GM12878 (cell line): ENCODE results near the gene MAPRE3. TPM values are rescaled to one million over a fixed set of nuclear protein-coding genes. Genes with fewer than 3 reads are reported as not detected.

Experiments
- ATAC-seq: fragments of 200-7000 bp; cut with Tn5 transposase; 3 replicates; pipeline ENCODE4 v1.9.1; 2020; ENCODE audit warnings: mild to moderate bottlenecking, moderate library complexity
- BruUV-seq: library from RNA; stranded (reverse); fragments of 400-500 nt; replicated peaks from 2 replicates; lab custom pipeline; 2021; lab: Mats Ljungman, UMichigan
- CTCF ChIA-PET: fragments of 300-600 bp; sonication (Branson Sonifier 250); formaldehyde crosslinking; extraction: SDS; loops from one replicate; lab custom pipeline; 2021; ENCODE audit warnings: inconsistent platforms; lab: Yijun Ruan, JAX
- POLR2A ChIA-PET: fragments of 350-600 bp; formaldehyde crosslinking; extraction: SDS; loops from one replicate; lab custom pipeline; 2021; ENCODE audit warnings: inconsistent platforms; lab: Charles Lee
- RAD21 ChIA-PET: fragments of 300-600 bp; sonication (Branson Sonifier 250); formaldehyde crosslinking; loops from one replicate; lab custom pipeline; 2023; ENCODE audit warnings: antibody characterized with exemption; ENCODE audit not compliant: unreplicated experiment; lab: Charles Lee
- SMC1A ChIA-PET: fragments of 300-600 bp; sonication (Branson Sonifier 250); formaldehyde crosslinking; loops from one replicate; lab custom pipeline; 2023; ENCODE audit not compliant: unreplicated experiment, uncharacterized antibody; lab: Charles Lee
- DNase-seq: peaks from one replicate; pipeline ENCODE4 v3.0.0-alpha.2; 2011; ENCODE audit warnings: low read depth, low spot score
- FAIRE-seq: peaks from 3 replicates; lab custom pipeline; 2011; peaks lifted over from hg19 to GRCh38; lab: Jason Lieb, UNC
- H2AFZ ChIP-seq: 2 replicates; pipeline ENCODE4 v1.6.0; 2011; ENCODE audit warnings: low read depth, low read length, control low read depth; ENCODE audit not compliant: control insufficient read depth
- H3K27ac ChIP-seq: 2 replicates; pipeline ENCODE4 v1.5.1; 2011; ENCODE audit warnings: control low read depth; ENCODE audit not compliant: control insufficient read depth, insufficient read depth
- H3K27me3 ChIP-seq, 2 experiments: replicated peaks in 1 of 2; 2 replicates each; pipeline versions ENCODE4 v1.6.0 to v1.6.1; 2011; ENCODE audit warnings: low read length in 1 of 2; ENCODE audit not compliant: control insufficient read depth in 2 of 2, insufficient read depth in 2 of 2
- H3K36me3 ChIP-seq, 2 experiments: 2 replicates each; pipeline ENCODE4 v1.5.1; 2011; ENCODE audit warnings: low read length in 1 of 2; ENCODE audit not compliant: control insufficient read depth in 2 of 2, insufficient read depth in 2 of 2
- H3K4me1 ChIP-seq: 2 replicates; pipeline ENCODE4 v1.6.1; 2011; ENCODE audit warnings: mild to moderate bottlenecking, low read length, moderate library complexity, mixed read lengths; ENCODE audit not compliant: control insufficient read depth, insufficient read depth
- H3K4me2 ChIP-seq: 2 replicates; pipeline ENCODE4 v1.6.0; 2011; ENCODE audit warnings: control low read depth; ENCODE audit not compliant: control insufficient read depth, insufficient read depth
- H3K4me3 ChIP-seq: fragments of 200-600 bp; sonication (generic); 2 replicates; pipeline ENCODE4 v1.5.1; 2016
- H3K79me2 ChIP-seq: 2 replicates; pipeline ENCODE4 v1.6.0; 2011; ENCODE audit warnings: low read length; ENCODE audit not compliant: control insufficient read depth, insufficient read depth
- H3K9ac ChIP-seq: 2 replicates; pipeline ENCODE4 v1.8.0; 2011; ENCODE audit warnings: low read length, control low read depth, mixed read lengths; ENCODE audit not compliant: control insufficient read depth, insufficient read depth
- H3K9me3 ChIP-seq: replicated peaks from 3 replicates; pipeline ENCODE4 v1.5.1; 2011; ENCODE audit warnings: mild to moderate bottlenecking, low read length; ENCODE audit not compliant: control insufficient read depth, insufficient read depth
- H4K20me1 ChIP-seq: 2 replicates; pipeline ENCODE4 v1.6.0; 2011; ENCODE audit not compliant: control insufficient read depth, insufficient read depth
- CEBPB ChIP-seq, 2 experiments: fragments of 150-350 bp in 1 of 2; IDR thresholded peaks; 2 replicates each; pipeline ENCODE4 v1.6.1; 2012 to 2014; ENCODE audit warnings: low read depth in 2 of 2, low read length in 2 of 2, borderline replicate concordance in 1 of 2, inconsistent platforms in 1 of 2
- EZH2 ChIP-seq: IDR thresholded peaks from 2 replicates; pipeline ENCODE4 v1.6.1; 2012; ENCODE audit warnings: low read depth, mild to moderate bottlenecking, control low read depth, inconsistent platforms, low read length, borderline replicate concordance; ENCODE audit not compliant: control insufficient read depth
- NFXL1 ChIP-seq: fragments of 450-650 bp; IDR thresholded peaks from 2 replicates; pipeline ENCODE4 v1.6.1; 2017; ENCODE audit warnings: antibody characterized with exemption, mild to moderate bottlenecking, borderline replicate concordance
- PKNOX1 ChIP-seq: fragments of 450-650 bp; IDR thresholded peaks from 2 replicates; pipeline ENCODE4 v1.6.1; 2016; ENCODE audit warnings: mild to moderate bottlenecking
- POLR2AphosphoS5 ChIP-seq: IDR thresholded peaks from 2 replicates; pipeline ENCODE4 v1.6.1; 2011; ENCODE audit warnings: mild to moderate bottlenecking, low read length, inconsistent platforms
- WGBS: methylation state at CpG from one replicate; pipeline ENCODE4 v1.1.6; 2016; ENCODE audit warnings: low lambda C conversion rate; ENCODE audit not compliant: insufficient replicate concordance, insufficient coverage; ENCODE audit errors: missing lambda C conversion rate; 5-methylcytosine and 5-hydroxymethylcytosine counted together
- in situ Hi-C: fragments of 300-500 bp; cut with MboI; formaldehyde crosslinking; loops from 9 replicates; pipeline ENCODE4 v1.14.3; 2018; ENCODE audit warnings: mixed read lengths
- intact Hi-C: fragments of 100-400 bp; cut with micrococcal nuclease; formaldehyde crosslinking; loops from one replicate; pipeline ENCODE4 v1.14.2; 2022; ENCODE audit not compliant: unreplicated experiment
- polyA plus RNA-seq, 11 experiments: library from polyadenylated mRNA; depleted of rRNA in 4 of 11; unstranded in 6 of 11; stranded (reverse) in 5 of 11; fragments of >200 nt; fragmentation: Nextera tagmentation in 4 of 11; fragmentation: Illumina TruSeq in 1 of 11; extraction: Ambion mirVana in 4 of 11; extraction: Trizol in 1 of 11; gene quantifications; 1 replicate in 1 of 11; 2 replicates in 10 of 11; pipeline versions ENCODE4 v1.2.1 to v1.2.3, GENCODE V29; 2011 to 2016; ENCODE audit warnings: inconsistent platforms in 2 of 11, missing spikeins in 2 of 11, low read depth in 1 of 11
- total RNA-seq, 4 experiments: library from RNA; depleted of rRNA in 3 of 4; stranded (reverse); fragments of >200 nt in 3 of 4; fragmentation: Illumina TruSeq in 1 of 4; extraction: Trizol in 1 of 4; gene quantifications; 2 replicates each; pipeline versions ENCODE4 v1.2.1 to v1.2.3, GENCODE V29; 2013 to 2021
- TF ChIP-seq, protein P1 (sequence below): IDR thresholded peaks from 2 replicates; pipeline ENCODE4 v1.6.1; 2011; ENCODE audit warnings: borderline replicate concordance, low read depth, mild to moderate bottlenecking, moderate library complexity, low read length; ENCODE audit not compliant: insufficient read depth, poor library complexity, severe bottlenecking

Gene MAPRE3
- total and polyA plus RNA-seq, 10 of the 15 experiments (the other 5 are each of a cell fraction or from before 2014, with no cell fraction given): 0.03 to 1.3 (median 0.73) TPM; not detected in 1

GRCh38 chr2:26925100-26925791, 45.2 kb upstream of the MAPRE3 start:
- ChIA-PET SMC1A (interaction anchor here (1.5 kb wide), 1 partner anchor 79 kb away, joined by 3 read pairs; no protein-coding TSS in a partner anchor), RAD21 (no interaction called here)

More at GRCh38 chr2:26925100-26925791, 45.2 kb upstream of the MAPRE3 start:
- no peak for ATAC-seq
- H3K27me3 ChIP-seq: peaks cover 0 to 1% of the 10 kb centered on the region in 2 experiments; a peak in 1 of 4 replicates
- CTCF ChIA-PET: interaction anchor here (1.5 to 2.0 kb wide), 2 partner anchors 36 to 80 kb away, joined by 4 to 11 read pairs; no protein-coding TSS in a partner anchor
- H3K36me3 ChIP-seq: no peaks in the 10 kb centered on the region
- intact Hi-C loops: no loop called here
- WGBS: 22% methylated on average over 9 of the region's 9 CpGs
- BruUV-seq: no TSS peak
- no peaks in the 10 kb centered on the region for H3K79me2 ChIP-seq
- no peak overlapping the region for H3K9ac ChIP-seq
- FAIRE-seq: no peak
- no peak overlapping the region for H3K4me3 ChIP-seq
- no peak overlapping the region for H3K4me2 ChIP-seq
- in situ Hi-C loops: no loop called here
- no peaks in the 10 kb centered on the region for H3K4me1 ChIP-seq
- no peak for TF ChIP-seq CEBPB (IDR thresholded peaks at IDR 0.05; ENCODE audit: borderline replicate concordance in 1 of 2, low read depth in 2 of 2, low read length in 2 of 2)
- no peak for TF ChIP-seq POLR2AphosphoS5
- TF ChIP-seq PKNOX1: no peak
- no peak for TF ChIP-seq EZH2
- no peak for TF ChIP-seq NFXL1
- TF ChIP-seq, protein P1, sequence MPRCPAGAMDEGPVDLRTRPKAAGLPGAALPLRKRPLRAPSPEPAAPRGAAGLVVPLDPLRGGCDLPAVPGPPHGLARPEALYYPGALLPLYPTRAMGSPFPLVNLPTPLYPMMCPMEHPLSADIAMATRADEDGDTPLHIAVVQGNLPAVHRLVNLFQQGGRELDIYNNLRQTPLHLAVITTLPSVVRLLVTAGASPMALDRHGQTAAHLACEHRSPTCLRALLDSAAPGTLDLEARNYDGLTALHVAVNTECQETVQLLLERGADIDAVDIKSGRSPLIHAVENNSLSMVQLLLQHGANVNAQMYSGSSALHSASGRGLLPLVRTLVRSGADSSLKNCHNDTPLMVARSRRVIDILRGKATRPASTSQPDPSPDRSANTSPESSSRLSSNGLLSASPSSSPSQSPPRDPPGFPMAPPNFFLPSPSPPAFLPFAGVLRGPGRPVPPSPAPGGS: no peak
- TF ChIP-seq, all 136 proteins: peak for 0
- no peak for DNase-seq
- Histone ChIP-seq H3K27ac (no peak overlapping the region), H3K9me3 (no peaks in the 10 kb centered on the region), H4K20me1 (no peaks in the 10 kb centered on the region), H2AFZ (no peak overlapping the region)
- POLR2A ChIA-PET: no interaction called here
